ENCODE data around the gene RIMS3.

GRCh38 chr1:40694353-40694874 lies 28.9 kb upstream of the RIMS3 start:
- no peak for TF ChIP-seq CTCF (conservative IDR thresholded peaks at IDR 0.05; ENCODE audit: low read depth, low read length)
- no peak for TF ChIP-seq EZH2 (IDR thresholded peaks at IDR 0.05; ENCODE audit: low read length, unreplicated experiment)
